Vagina (tissue), 2 donors: Measurements from ENCODE around the gene BICD1.

ENCODE experiments used
- CTCF ChIP-seq, 3 experiments: fragments of 450-650 bp in 2 of 3; fragments of 200-600 bp in 1 of 3; sonication (generic) in 1 of 3; IDR thresholded peaks; one replicate each; pipeline ENCODE4 v1.5.1; 2017 to 2019; ENCODE audit warnings: antibody characterized with exemption in 3 of 3, mild to moderate bottlenecking in 2 of 3, moderate library complexity in 2 of 3
- POLR2A ChIP-seq, 2 donors: fragments of 450-650 bp; IDR thresholded peaks; one replicate each; pipeline ENCODE4 v1.6.1; 2017; ENCODE audit warnings: antibody characterized with exemption in 2 of 2, mild to moderate bottlenecking in 2 of 2, moderate library complexity in 2 of 2
- POLR2AphosphoS5 ChIP-seq, 2 donors: sonication (generic); formaldehyde crosslinking; IDR thresholded peaks; one replicate each; pipeline ENCODE4 v1.9.0; 2017; ENCODE audit warnings: antibody characterized with exemption in 2 of 2, mild to moderate bottlenecking in 2 of 2, low read depth in 1 of 2; ENCODE audit not compliant: insufficient read depth in 1 of 2

DNA sequence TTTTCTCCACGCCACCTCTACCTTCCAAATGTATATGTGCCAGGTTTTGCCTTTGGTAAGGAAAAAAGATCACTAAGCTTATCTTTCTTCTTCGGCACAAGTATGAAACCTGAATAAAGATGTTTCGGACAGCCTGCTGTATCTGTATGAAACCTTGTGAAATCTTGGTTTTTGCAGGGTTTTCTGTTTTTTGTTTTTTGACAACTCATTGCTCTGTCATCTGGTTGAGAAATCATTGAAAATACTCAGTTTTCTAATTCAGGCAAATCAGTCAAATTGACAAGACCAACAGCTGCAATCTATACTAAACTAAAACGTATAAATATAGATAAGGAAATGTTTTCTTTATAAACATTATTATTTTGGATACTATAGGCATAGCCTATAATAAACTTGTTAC is 229.6 kb downstream of the BICD1 start:
- TF ChIP-seq CTCF (IDR thresholded peaks at IDR 0.05) (no peak), POLR2A (IDR thresholded peaks at IDR 0.05) (no peak), POLR2AphosphoS5 (IDR thresholded peaks at IDR 0.05; ENCODE audit: insufficient read depth in 1 of 2, low read depth in 1 of 2) (no peak)
